Epithelial cell of prostate (primary cell): ENCODE measurements around the gene BEGAIN.

Experiments used
- DNase-seq: peaks from one replicate; pipeline ENCODE4 v3.0.0-alpha.2; 2011; ENCODE audit warnings: low read depth, low spot score
- H3K27ac ChIP-seq: fragments of 450-650 bp; 2 replicates; pipeline ENCODE4 v1.5.1; 2017; ENCODE audit warnings: mild to moderate bottlenecking

Gene BEGAIN

GRCh38 chr14:100603341-100604120 is 16.3 kb upstream of the BEGAIN start:
- DNase-seq = no peak
- H3K27ac ChIP-seq = no peak overlapping the region

GRCh38 chr14:100602621-100603230 is 15.5 kb upstream of the BEGAIN start:
- no peak overlapping the region for H3K27ac ChIP-seq
- no peak for DNase-seq

DNA sequence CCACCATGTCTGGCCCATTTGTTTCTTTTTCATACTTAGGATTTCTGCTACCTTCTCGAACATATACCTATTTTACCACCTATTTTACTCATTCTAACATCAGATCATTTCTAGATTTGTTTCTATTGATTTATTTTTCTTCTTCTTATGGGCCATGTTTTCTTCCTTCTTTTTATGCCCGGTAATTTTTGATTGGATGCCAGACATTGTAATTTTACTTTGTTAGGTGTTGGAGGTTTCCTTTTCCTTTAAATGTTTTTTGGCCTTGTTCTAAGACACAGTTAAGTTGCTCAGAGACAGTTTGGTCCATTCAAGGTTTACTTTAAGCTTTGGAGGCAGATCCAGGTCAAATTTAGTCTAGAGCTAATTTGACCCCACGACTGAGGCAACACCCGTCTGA is 14.7 kb upstream of the BEGAIN start:
- DNase-seq = no peak
- H3K27ac ChIP-seq = no peak overlapping the region

DNA sequence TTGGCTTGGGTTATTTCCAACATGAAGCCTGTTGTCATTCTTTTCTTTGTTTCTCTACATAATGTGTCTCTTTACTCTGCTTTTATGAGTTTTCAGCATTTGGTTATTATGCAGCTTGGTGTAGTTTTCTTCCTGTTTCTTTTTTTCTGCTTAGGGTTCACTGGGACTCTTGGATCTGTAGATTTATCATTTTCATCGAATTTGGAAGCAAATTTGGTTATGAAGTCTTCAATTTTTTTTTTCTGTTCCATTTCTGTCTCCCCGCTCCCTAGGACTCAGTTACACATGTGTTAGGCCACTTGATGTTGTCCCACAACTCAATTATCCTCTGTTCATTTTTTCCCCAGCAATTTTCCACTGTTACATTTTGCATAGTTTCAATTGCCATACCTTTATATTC is 13.8 kb upstream of the BEGAIN start:
- no peak for DNase-seq

DNA sequence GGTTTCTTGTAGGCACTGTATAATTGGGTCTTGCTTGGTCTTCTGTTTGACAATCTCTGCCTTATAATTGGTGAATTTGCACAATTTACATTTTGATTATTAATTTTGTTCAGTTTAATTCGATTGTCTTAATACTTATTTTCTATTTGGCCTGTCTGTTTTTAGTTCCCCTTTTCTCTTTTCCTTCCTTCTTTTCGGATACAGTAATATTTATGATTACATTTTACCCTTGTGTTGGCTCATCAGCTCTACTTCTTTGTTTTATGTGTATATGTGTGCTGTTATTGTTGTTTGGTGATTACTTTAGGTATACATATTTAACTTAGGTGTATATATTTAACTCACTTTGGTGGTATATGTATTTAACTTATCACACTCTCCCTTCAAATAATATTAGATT is 12.8 kb upstream of the BEGAIN start:
- no peak overlapping the region for H3K27ac ChIP-seq
- DNase-seq = no peak

More for the DNA sequence above, 13.8 kb upstream of the BEGAIN start:
- no peak overlapping the region for H3K27ac ChIP-seq

DNA sequence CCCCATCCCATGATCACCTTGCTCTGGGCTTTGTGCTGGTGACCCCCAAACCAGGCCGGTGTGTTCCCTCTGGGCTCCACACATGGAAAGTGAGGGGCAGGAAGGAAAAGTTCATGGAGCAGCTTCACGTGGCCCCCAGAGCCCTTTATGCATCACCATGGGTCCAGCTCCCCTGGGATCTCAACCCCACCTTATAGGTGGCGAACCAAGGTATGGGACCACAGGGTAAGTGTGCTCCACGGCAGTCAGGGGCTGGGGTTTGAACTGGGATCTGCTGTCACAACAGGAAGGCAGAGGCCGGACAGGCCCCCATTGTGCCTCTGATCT is 7.4 kb upstream of the BEGAIN start:
- H3K27ac ChIP-seq = no peak overlapping the region
- no peak for DNase-seq

- H3K27ac ChIP-seq = no peak overlapping the region
- DNase-seq = no peak
Observed at GRCh38 chr14:100593751-100594624, 6.8 kb upstream of the BEGAIN start.

- DNase-seq = no peak
Observed at GRCh38 chr14:100592972-100593371, 5.8 kb upstream of the BEGAIN start.

GRCh38 chr14:100592461-100592891 is 5.3 kb upstream of the BEGAIN start:
- no peak for DNase-seq
- no peak overlapping the region for H3K27ac ChIP-seq

More at GRCh38 chr14:100592972-100593371, 5.8 kb upstream of the BEGAIN start:
- no peak overlapping the region for H3K27ac ChIP-seq

DNA sequence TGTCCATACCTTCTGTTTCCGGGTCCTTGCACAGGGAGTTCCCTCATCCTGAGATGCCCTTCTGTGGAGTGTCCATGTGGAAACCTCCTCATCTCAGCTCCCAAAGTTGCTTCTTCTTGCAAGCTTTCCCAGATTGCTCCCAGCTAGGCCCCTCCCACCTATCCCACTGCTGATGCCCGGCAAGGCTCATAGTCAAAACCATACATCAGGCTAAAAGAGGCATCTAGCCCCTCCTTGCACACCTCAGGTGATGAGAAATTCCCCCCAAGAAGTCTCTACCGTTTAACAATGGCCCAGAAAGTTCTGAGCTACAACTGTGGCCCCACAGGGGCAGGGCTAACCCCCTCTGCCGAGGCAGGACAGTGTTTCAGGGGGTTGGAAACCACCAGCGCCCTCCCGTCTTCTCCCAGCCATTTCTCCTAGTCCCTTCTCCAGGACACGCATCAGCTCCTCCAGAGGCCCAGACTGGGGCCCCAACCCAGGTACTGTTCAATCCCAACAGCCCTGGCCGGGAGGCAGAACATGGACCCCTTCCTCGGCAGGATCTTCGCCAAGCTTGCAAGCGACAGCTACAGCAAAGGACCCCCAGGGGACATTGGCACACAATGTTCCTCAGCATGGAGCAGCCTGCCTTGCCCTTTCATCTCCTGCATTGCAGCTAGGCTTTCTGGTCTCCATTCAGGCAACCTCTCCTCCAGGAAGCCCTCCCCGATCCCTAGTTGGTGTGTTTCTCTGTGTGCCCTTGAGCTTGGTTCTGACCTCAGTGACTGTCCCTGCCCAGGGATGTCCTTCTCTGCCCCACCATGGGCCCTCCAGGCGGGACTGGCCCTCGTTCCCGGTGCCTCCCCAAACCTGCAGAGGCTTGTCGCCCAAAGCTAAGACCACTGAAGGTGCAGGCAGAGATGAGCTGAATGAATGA is 4.5 kb upstream of the BEGAIN start:
- H3K27ac ChIP-seq = no peak overlapping the region
- DNase-seq = no peak

DNA sequence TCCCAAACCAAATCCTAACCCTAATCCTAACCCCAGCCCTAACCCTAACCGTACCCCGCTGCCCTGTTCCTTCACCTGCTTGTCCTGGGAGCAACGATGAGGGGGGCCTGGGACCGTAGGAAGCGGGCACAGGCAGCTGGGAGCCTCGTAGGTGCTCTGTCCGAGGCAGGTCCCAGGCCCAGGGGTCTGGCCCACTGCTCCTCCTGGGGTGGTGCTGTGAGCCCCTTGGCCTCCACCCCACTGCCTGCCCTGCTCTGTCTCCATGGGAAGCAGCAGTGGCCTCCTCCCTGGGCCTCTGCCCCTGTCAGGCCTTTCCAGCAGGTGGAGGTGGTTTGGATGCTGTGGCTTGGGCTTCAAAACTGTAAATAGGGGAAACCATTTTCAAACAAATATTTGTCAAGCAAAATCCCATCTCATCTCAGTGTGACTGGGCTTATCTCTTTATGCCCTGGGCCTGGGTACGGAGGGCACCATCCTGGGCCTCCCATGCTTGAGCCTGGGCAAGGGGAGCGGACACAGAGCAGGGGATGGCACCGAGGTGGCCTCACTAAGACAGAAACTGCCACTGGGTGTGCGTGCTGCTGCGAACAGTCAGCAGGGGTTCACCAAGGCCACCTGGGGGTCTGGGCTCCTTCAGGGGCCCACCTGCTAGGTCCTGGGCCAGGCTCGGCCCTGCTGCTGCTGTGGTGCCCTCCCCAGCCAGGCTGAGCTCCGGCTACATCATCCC is 3.7 kb upstream of the BEGAIN start:
- no peak overlapping the region for H3K27ac ChIP-seq
- DNase-seq = no peak

GRCh38 chr14:100589760-100590469 is 2.7 kb upstream of the BEGAIN start:
- DNase-seq = no peak
- no peak overlapping the region for H3K27ac ChIP-seq

GRCh38 chr14:100589071-100589759 is 2.0 kb upstream of the BEGAIN start:
- no peak for DNase-seq
- no peak overlapping the region for H3K27ac ChIP-seq

- H3K27ac ChIP-seq = no peak overlapping the region
- DNase-seq = no peak
Observed at GRCh38 chr14:100588671-100589070, 1.5 kb upstream of the BEGAIN start.

GRCh38 chr14:100587763-100588411 is 670 bp upstream of the BEGAIN start:
- no peak overlapping the region for H3K27ac ChIP-seq
- DNase-seq = no peak

GRCh38 chr14:100586403-100587085 is 673 bp downstream of the BEGAIN start:
- peak; percentile 29 for DNase-seq
- peak overlapping the region; percentile 36 for H3K27ac ChIP-seq

GRCh38 chr14:100586153-100586402 is 1.1 kb downstream of the BEGAIN start:
- H3K27ac ChIP-seq = no peak overlapping the region
- no peak for DNase-seq
